Vagina (tissue), 2 donors: ENCODE results near the gene NPC1.

Source experiments
- POLR2A ChIP-seq, 2 donors: fragments of 450-650 bp; IDR thresholded peaks; one replicate each; pipeline ENCODE4 v1.6.1; 2017; ENCODE audit warnings: antibody characterized with exemption in 2 of 2, mild to moderate bottlenecking in 2 of 2, moderate library complexity in 2 of 2
- POLR2AphosphoS5 ChIP-seq, 2 donors: sonication (generic); formaldehyde crosslinking; IDR thresholded peaks; one replicate each; pipeline ENCODE4 v1.9.0; 2017; ENCODE audit warnings: antibody characterized with exemption in 2 of 2, mild to moderate bottlenecking in 2 of 2, low read depth in 1 of 2; ENCODE audit not compliant: insufficient read depth in 1 of 2

DNA sequence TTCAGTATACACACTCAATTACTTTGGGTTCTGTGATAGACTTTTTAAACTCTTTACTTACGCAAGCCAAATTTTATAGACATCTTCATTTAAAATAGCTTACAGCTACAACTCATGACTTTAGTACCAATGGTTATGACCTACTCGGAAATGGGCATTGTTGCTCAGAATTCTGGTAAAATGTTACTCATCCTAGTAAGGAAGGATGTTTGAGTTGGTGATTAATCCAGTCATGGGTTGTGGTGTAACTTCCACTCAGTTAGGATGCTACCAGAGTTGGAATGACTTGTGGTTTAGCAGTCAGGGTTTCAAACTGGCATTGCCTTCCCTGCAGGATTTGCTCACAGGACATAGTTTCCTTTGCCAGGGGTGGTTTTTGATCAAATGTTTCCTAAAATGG, 7.4 kb upstream of the NPC1 start:
- TF ChIP-seq POLR2AphosphoS5 (IDR thresholded peaks at IDR 0.05; ENCODE audit: insufficient read depth in 1 of 2, low read depth in 1 of 2) (no peak), POLR2A (IDR thresholded peaks at IDR 0.05) (no peak)
